Measurements from ENCODE around the gene MAP3K3.

The MAP3K3 gene

GRCh38 chr17:63639125-63639524 is 16.9 kb downstream of the MAP3K3 start:
- H3K4me3 ChIP-seq (ENCODE audit: low read length): no peak overlapping the region
- DNase-seq (ENCODE audit: low read depth): no peak
- TF ChIP-seq CTCF (conservative IDR thresholded peaks at IDR 0.05; ENCODE audit: low read length): no peak

- no peak for TF ChIP-seq CTCF (conservative IDR thresholded peaks at IDR 0.05; ENCODE audit: low read length)
- no peak for DNase-seq (ENCODE audit: low read depth)
- H3K4me3 ChIP-seq (ENCODE audit: low read length): no peak overlapping the region
These were observed 17.8 kb downstream of the MAP3K3 start for GRCh38 chr17:63640038-63640437.

GRCh38 chr17:63641692-63642448 is 19.7 kb downstream of the MAP3K3 start:
- DNase-seq (ENCODE audit: low read depth): no peak
- H3K4me3 ChIP-seq (ENCODE audit: low read length): no peak overlapping the region
- TF ChIP-seq CTCF (conservative IDR thresholded peaks at IDR 0.05; ENCODE audit: low read length): no peak

GRCh38 chr17:63644846-63645245 is 22.6 kb downstream of the MAP3K3 start:
- no peak for TF ChIP-seq CTCF (conservative IDR thresholded peaks at IDR 0.05; ENCODE audit: low read length)
- no peak for DNase-seq (ENCODE audit: low read depth)
- H3K4me3 ChIP-seq (ENCODE audit: low read length): no peak overlapping the region

- DNase-seq (ENCODE audit: low read depth): peak; percentile 37
- H3K4me3 ChIP-seq (ENCODE audit: low read length): no peak overlapping the region
- no peak for TF ChIP-seq CTCF (conservative IDR thresholded peaks at IDR 0.05; ENCODE audit: low read length)
These were observed 23.7 kb downstream of the MAP3K3 start for GRCh38 chr17:63645775-63646487.

- DNase-seq (ENCODE audit: low read depth): no peak
- H3K4me3 ChIP-seq (ENCODE audit: low read length): no peak overlapping the region
- TF ChIP-seq CTCF (conservative IDR thresholded peaks at IDR 0.05; ENCODE audit: low read length): no peak
These were observed 24.2 kb downstream of the MAP3K3 start for GRCh38 chr17:63646488-63646806.
